Cardiac fibroblast (primary cell): ENCODE measurements around the gene SPHK2.

ENCODE experiments used
- DNase-seq, 2 donors: peaks; one replicate each; pipeline versions ENCODE4 v3.0.0 to v3.0.0-alpha.2; 2010; ENCODE audit warnings: low read depth in 2 of 2
- H3K4me3 ChIP-seq, 2 donors: replicated peaks in 1 of 2; 1 replicate in 1 of 2; 2 replicates in 1 of 2; pipeline ENCODE4 v1.5.1; 2011; ENCODE audit warnings: low read depth in 2 of 2, low read length in 2 of 2, mild to moderate bottlenecking in 2 of 2, moderate library complexity in 1 of 2
- CTCF ChIP-seq: IDR thresholded peaks from one replicate; pipeline ENCODE4 v1.5.1; 2011; ENCODE audit warnings: low read depth, mild to moderate bottlenecking, low read length, inconsistent platforms

SPHK2 gene

GRCh38 chr19:48671446-48671995, 52.2 kb downstream of the SPHK2 start:
- no peak for TF ChIP-seq CTCF
- DNase-seq, result no peak
- no peak overlapping the region for H3K4me3 ChIP-seq

DNA sequence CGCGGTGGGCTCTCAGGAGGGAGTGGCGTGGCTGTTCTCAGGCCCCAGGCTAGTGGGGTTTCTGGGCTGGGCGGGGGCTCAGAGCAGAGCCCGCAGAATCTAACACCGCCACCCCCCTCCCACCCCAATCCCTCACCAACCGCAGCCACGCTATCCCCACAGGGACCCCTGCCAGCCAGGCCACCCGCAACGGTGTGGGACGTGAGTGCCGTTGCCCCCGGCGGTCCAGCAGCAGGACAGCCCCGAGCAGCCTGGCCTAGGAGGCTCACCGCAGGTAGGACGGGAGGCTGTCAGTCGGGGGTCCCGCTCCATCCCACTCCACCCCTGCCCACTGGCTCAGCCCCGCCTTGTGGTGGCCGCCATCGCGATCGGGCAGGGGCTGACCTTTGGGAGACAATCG, 53.7 kb downstream of the SPHK2 start, which contains the start of gene NTN5:
TSS of gene NTN5 (minus strand) at position 24 of the 400 bp plus-strand sequence. CDS start 2,031 bp downstream, outside the sequence.
- DNase-seq, result no peak
- H3K4me3 ChIP-seq, result no peak within 1 kb of the TSS
- TF ChIP-seq CTCF, result no peak

DNA sequence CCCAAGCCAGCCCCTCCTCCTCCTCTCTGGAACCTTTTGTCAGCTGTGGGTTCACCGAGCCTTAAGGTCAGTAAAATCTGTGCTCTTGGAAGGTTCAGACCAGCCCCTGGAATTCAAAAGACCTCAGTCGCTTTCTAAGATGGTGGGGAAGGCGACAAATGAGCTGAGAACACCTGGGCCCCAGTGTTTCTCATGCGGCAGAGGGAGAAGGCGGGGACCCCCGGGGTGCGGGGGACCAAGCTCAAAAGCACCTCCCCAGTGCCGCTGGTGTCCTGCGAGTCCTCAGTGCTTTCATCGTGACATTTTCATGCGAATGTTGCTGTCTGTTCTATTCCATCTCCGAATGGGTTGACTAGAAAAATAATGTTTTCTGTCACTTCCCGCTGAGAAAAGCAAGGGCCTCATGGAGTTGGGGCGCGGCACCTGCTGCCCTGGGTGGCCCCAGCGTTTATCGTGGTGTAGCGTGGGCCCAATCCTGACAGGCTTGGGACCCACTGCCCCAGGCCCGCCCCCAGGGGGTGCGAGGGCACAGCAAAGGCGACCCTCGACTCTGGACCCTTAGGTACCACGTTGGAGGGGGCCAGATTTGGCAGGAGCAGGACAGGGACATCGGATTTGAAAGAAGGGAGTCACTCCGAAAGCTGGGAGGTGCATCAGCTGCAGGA, 54.3 kb downstream of the SPHK2 start:
- TF ChIP-seq CTCF, result no peak
- no peak overlapping the region for H3K4me3 ChIP-seq
- DNase-seq, result no peak

DNA sequence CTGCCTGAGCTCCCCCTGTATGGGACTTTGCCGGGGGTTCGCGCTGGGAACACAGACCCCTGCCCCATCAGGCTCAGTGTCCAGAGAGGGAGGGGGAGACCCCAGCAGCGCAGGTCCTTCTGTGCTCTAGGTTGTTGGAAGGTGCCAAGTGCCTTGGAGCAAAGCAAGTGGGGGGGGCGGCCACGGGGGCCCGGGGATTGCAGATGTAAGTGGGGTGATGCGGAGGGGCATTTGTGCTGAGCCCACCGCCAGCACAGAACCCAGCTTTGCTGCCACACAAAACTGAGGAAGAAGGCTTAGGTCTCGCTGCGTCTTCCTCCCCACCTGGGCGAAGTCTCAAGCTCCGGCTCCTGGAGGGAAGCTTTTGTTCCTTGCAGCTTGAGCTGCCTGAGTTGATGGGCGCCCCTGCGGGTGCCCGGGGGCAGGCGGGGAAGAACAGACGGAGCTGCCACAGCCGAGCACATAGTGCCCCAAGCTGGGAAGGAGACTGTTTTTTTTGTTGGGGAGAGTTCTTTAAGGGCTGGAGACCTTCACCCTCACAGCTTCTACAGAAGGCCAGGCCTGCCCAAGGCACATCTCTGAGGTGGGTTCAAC, 55.0 kb downstream of the SPHK2 start:
- no peak for DNase-seq
- no peak for TF ChIP-seq CTCF
- H3K4me3 ChIP-seq, result no peak overlapping the region

GRCh38 chr19:48674921-48675824, 55.9 kb downstream of the SPHK2 start:
- no peak overlapping the region for H3K4me3 ChIP-seq
- DNase-seq, result peak; percentile 86 to 87
- TF ChIP-seq CTCF, result peak; percentile 92

DNA sequence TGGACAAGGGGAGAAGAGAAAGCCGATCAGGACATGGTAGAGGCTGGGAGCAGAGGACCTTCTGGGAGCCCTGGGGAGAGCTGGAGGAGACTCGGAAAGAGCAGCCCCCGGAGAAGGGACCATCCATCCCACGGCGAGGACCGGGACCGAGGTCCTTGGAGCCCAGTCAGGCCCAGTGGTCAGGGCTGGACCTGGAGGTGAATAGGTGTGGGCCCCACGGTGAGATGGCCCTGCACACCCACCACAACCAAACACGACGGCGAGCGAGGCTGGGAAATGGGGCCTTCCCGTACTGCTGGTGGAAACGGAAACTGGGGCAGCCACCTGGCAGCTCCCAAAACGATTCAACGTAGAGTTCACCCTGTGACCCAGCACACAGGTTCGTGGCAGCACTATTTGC, 57.2 kb downstream of the SPHK2 start:
- TF ChIP-seq CTCF, result no peak
- no peak for DNase-seq
- H3K4me3 ChIP-seq, result no peak overlapping the region
